NCI-H128 (cell line): ENCODE measurements around the gene NDUFA1.
A peak's percentile ranks its signal among the peaks of the same experiment; 100 is the strongest.
"Not testable (repeated sequence)": the region's sequence is repeated elsewhere in the genome, so short reads cannot be mapped to it uniquely, and the experiment has no call there.

Experiments used
- DNase-seq: peaks from one replicate; lab custom pipeline; 2025; ENCODE audit not compliant: unreplicated experiment; lab: John Stamatoyannopoulos, UW

The NDUFA1 gene

DNA sequence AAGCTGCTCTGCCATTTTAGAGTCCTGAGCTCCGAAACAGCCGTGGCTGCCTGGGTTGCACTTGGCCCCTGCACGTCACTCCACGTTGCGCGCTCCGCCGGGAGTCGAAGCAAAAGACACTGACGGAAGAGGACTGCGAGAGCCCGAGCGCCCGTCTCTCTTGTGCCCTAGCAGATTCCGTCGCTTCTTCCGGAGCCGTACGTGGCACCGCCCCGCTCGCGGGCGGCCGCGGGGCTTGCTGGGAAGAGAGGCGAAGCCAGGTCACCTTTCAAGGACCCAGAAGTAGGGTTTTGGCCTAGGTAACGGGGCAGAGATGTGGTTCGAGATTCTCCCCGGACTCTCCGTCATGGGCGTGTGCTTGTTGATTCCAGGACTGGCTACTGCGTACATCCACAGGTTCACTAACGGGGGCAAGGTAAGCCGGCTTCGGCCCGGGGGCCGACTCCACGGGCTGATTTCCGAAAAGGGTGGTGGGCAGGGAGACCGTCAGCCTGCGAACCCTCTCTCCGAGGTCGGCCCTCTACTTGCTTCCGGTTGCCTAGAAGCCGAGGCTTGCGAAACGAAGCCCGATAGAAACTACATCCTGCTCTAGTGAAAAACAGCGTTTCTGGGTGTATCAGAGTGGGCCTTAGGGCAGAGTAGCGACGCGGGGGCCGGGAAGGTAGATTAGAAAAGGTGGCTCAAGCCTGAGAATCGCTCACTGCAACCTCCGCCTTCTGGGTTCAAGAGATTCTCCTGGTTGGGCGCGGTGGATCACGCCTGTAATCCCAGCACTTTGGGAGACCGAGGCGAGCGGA is at the start of gene NDUFA1, which contains the start of gene RNF113A:
Gene NDUFA1 (plus strand): TSS at position 234 of the 797 bp plus-strand sequence. CDS start 80 bp downstream, at position 314.
Gene RNF113A (minus strand): TSS at position 135 of the 797 bp plus-strand sequence. CDS start 120 bp downstream, at position 15.
- peak; percentile 77 for DNase-seq

DNA sequence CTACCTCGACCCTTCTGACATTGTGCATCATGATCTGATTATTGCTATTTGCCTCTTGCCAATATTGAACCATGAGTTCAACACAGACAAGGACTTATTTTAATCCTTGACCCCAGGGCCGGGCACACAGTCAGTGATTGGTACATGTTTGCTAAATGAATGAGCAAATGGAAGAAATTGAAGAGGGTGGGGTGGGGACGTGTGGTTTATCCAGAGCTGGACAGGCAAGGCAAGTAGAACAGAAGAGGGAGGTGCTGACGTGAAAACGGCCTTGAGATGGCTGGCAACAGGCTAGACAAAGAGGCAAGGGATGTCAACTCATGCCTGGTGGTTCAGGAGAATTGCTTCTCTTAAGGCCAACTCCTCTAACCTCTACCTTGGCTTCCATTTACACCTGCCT is 47.4 kb upstream of the NDUFA1 start:
- not testable (repeated sequence) for DNase-seq

DNA sequence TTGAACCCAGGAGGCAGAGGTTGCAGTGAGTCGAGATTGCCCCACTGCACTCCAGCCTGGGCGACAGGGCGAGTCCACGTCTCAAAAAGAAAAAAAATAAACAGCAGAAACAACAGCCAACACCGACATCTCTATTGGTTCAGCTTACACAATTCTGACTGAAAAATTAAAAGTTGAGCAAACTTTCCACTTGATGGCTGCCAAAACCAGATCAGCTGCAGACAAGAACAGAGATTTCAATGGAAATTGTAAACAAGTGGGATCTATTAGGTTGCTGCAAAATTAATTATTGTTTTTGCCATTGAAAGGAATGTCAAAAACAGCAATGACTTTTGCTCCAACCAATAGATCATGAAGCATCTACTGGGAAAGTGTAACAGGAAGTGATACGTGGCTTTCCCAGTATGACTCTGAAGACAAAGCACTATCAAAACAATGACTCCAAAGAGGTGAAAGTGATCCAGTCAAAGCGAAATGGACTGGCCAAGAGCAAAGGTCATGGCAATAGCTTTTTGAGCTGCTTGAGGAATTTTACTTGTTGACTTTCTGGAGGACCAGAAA is 45.2 kb upstream of the NDUFA1 start:
- no peak for DNase-seq

DNA sequence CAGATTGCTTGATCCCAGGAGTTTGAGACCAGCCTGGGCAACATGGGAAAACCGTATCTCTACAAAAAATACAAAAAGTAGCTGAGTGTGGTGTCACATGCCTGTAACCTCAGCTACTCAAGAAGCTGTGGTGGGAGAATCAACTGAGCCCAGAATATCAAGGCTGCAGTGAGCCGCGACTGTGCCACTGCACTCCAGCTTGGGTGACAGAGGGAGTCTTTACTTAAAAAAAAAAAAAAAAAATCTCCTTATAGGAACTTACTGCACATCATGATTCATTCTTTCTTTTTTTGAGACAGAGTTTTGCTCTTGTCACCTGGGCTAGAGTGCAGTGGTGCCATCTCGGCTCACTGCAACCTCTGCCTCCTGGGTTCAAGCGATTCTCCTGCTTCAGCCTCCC is 43.2 kb upstream of the NDUFA1 start:
- DNase-seq, result no peak

DNA sequence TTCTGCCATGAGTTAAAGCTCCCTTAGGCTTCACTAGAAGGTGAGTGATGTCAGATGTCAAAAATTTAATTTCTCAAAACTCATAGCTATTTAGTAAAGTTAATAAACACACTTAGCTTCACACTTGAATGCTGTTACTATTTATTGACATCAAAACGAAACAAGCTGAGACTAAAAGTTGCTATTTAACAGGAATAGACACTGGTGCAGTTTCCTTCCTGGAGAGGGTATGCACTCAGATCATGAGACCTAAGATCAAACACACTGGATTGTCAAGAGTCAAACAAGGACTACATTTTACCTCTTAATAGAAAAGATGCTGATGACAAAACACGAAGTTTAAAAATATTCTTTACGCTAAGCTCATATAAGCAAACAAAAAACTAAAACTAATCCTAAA is 37.7 kb upstream of the NDUFA1 start:
- DNase-seq, result no peak

- DNase-seq, result peak; percentile 96
Observed at GRCh38 chrX:119852382-119853353, 19.0 kb upstream of the NDUFA1 start, which contains the start of gene UPF3B. Gene UPF3B, minus strand, starts transcription at chrX:119852963. Its CDS starts 35 bp downstream, at chrX:119852928.

- no peak for DNase-seq
Observed at GRCh38 chrX:119853444-119853843, 18.2 kb upstream of the NDUFA1 start.

GRCh38 chrX:119870626-119871131 is 953 bp upstream of the NDUFA1 start:
- no peak for DNase-seq

- DNase-seq, result no peak
Observed at GRCh38 chrX:119871245-119871598, 410 bp upstream of the NDUFA1 start.

GRCh38 chrX:119878740-119879139 is 7.1 kb downstream of the NDUFA1 start:
- no peak for DNase-seq

GRCh38 chrX:119880076-119880475 is 8.4 kb downstream of the NDUFA1 start:
- DNase-seq, result no peak

DNA sequence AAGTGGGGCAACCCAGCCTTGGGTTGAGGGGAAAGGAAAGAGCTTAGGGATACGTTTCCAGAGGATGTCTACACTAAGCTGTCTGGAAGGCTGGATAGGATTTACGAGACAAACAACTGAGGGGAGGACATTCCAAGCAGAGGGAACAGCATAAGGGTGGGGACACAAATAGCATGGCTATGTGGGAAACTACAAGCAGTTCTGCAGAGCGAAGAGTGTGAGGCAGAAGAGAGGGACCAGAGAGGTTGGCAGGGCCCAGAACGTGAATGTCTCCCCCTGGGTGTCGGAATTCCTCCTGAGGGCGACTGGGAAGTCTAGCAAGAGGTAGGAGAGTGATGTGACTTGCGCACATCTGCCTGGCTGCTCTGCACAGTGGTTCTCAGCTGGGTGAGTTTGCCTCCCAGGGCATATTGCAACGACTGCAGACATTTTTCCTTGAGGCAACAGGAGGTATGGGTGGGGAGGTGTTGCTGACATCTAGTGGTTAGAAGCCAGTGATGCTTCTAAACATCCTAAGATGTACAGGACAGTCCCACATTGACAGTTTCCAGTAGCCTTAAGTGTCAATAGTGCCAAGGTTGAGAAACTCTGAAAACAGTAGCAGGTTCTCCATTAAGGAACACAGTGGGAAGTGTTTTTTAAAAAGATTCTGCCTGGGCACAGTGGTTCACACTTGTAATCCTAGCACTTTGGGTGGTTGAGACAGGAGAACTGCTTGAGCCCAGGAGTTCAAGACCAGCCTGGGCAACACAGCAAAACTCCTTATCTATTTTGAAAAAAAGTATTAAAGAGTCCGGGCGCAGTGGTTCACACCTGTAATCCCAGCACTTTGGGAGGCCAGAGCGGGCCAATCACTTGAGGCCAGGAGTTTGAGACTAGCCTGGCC is 9.2 kb downstream of the NDUFA1 start:
- DNase-seq, result no peak

DNA sequence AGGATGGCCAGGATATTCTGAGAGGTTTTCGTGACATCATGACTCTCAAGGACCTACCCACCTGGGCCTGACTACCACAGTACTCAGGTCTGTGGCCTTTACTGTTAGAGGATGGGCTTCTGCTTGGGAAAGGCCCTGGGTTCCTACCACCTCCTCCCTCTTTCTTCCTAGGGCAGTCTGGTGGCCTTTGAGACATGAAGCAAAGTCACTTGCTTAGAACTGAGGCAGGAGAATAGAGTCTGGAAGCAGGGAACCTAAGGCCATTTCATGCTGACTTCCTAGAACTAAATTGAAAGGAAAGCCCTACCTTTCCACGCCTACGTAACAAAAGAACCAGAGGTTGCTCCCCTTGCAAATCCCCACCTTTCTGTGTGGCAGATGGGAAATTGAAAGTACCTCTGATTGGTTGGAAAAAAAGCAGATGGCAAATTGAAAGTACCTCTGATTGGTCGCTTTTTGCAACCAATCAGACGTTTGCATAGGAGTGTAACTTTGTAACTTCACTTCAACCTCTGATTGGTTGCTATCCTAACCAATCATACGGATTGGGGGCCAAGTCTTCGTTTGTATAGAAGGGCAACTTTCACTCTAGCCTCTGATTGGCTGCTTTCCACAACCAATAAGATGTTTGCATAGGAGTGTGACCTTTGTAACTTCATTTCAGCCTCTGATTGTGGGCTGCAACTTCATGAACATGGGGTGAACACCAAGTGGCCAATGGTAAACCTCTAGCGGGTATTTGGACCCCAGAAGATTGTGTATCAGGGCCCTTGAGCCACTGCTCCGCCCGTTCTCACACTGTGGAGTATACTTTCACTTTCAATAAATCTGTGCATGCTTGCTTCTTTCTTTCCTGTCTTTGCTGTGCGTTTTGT is 14.2 kb downstream of the NDUFA1 start:
- no peak for DNase-seq

DNA sequence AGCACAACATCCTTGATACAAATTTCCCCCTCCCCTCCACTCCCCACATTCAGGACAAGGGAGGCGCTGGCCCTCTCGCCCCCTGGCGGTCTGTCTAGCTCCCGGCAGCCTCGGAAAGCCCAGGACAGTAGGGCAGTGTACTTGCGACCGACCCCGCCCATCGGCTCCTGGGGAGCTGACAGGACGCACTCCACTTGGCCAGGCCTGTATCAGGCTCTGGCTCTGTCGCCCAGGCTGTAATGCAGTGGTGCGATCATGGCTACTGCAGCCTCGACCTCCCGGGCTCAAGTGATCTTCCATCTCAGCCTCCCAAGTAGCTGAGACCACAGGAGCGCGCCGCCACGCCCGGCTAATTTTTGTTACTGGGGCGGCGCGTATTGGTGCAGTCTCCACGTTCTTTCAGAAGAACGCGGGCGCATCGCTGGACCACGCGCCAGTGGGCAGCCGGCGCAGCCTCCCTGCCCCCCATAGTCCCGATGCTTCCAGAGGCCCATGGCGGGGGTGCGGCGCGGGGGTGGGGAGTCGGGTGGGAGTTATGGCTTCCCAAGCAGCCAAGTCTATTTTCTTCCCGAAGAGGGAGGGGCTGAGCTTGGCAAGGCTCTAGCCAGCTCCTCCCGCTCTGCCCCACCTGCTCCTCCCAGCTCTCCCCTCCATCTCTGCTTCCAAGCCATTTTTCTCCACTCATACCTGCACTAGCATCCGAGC is 16.2 kb downstream of the NDUFA1 start:
- peak; percentile 10 for DNase-seq

DNA sequence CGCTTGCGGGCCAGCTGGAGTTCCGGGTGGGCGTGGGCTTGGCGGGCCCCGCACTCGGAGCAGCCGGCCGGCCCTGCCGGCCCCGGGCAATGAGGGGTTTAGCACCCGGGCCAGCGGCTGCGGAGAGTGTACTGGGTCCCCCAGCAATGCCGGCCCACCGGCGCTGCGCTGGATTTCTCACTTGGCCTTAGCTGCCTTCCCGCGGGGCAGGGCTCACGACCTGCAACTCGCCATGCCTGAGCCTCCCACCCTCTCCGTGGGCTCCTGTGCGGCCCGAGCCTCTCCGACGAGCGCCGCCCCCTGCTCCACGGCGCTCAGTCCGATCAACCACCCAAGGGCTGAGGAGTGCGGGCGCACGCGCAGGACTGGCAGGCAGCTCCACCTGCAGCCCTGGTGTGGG is 19.0 kb downstream of the NDUFA1 start:
- DNase-seq, result not testable (repeated sequence)

DNA sequence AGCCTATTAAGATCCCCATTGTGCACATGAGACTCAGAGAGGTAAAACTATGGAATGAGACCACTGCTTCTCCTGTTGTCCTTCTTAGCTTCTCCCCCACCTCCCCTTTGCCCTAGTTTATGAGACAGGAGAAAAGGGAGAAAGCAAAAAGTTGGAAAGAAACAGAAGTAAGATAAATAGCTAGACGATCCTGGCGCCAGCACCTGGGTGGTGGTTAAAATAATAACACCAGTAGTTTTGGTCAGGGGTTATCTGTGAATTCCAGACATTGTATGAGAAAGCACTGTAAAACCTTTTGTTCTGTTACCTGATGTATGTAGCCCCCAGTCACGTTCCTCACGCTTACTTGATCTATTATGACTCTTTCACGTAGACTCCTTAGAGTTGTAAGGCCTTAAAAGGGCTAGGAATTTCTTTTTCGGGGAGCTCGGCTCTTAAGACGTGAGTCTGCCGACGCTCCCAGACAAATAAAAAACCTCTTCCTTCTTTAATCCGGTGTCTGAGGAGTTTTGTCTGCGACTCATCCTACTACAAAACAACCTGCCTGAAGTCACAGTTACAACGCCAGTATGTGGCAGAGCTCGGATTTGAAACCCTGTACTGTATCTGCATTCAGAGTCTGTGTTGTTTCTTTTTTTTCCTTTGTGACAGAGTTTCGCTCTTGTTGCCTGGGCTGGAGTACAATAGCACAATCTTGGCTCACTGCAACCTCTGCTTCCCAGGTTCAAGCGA is 20.5 kb downstream of the NDUFA1 start:
- not testable (repeated sequence) for DNase-seq

- no peak for DNase-seq
Observed at GRCh38 chrX:119895843-119896326, 24.3 kb downstream of the NDUFA1 start, which contains the start of gene AKAP14. Gene AKAP14, plus strand, starts transcription at chrX:119895893. Its CDS starts 7,331 bp downstream, at chrX:119903224.

DNA sequence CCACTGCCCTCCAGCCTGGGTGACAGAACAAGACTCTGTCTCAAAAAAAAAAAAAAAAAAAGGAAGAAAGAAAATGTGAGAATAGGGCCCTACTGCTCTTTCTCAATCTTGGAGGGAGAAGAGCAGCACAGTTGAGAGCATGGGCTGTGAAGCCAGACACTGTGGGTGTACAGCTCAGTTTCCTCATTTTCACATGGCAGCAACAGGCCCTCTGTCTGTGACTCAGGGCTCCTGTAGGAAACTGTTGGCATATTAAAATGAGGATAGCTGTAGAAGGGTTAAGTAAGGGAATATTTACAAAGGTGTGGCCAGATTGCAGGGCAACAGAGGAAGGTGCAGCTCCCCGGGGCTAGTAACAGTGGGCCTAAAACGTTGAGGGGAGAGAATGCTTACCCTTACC is 27.5 kb downstream of the NDUFA1 start:
- DNase-seq, result no peak
